DND-41 (cell line): ENCODE results near the gene DNAJC17.

ENCODE experiments used
- ATAC-seq: fragments of 200-7000 bp; cut with Tn5 transposase; 3 replicates; pipeline ENCODE4 v1.9.1; 2021; ENCODE audit warnings: low read depth; ENCODE audit not compliant: insufficient read depth
- DNase-seq: peaks from one replicate; pipeline ENCODE4 v3.0.0-alpha.2; 2020
- H2AFZ ChIP-seq: 2 replicates; pipeline ENCODE4 v1.6.0; 2012; ENCODE audit warnings: low read depth, low read length
- H3K27ac ChIP-seq: 2 replicates; pipeline ENCODE4 v1.5.1; 2012; ENCODE audit warnings: low read length, inconsistent platforms
- H3K27me3 ChIP-seq: fragments of 200-600 bp; sonication (generic); 2 replicates; pipeline ENCODE4 v1.6.0; 2012; ENCODE audit warnings: low read length, mild to moderate bottlenecking, inconsistent platforms; ENCODE audit not compliant: insufficient read depth, poor library complexity
- H3K36me3 ChIP-seq: 2 replicates; pipeline ENCODE4 v1.5.1; 2012; ENCODE audit warnings: low read length, inconsistent platforms; ENCODE audit not compliant: insufficient read depth
- H3K4me1 ChIP-seq: 2 replicates; pipeline ENCODE4 v1.5.1; 2012; ENCODE audit warnings: mild to moderate bottlenecking, low read length; ENCODE audit not compliant: insufficient read depth
- H3K4me2 ChIP-seq: 2 replicates; pipeline ENCODE4 v1.6.0; 2012; ENCODE audit warnings: mild to moderate bottlenecking, moderate library complexity, low read length, inconsistent platforms; ENCODE audit not compliant: insufficient read depth
- H3K4me3 ChIP-seq, 2 experiments: fragments of 200-600 bp in 1 of 2; shearing (Covaris generic) in 1 of 2; 2 replicates each; pipeline ENCODE4 v1.5.1; 2012 to 2016; ENCODE audit warnings: inconsistent platforms in 2 of 2, low read length in 2 of 2, mild to moderate bottlenecking in 2 of 2, low read depth in 1 of 2, moderate library complexity in 1 of 2
- H3K79me2 ChIP-seq: 2 replicates; pipeline ENCODE4 v1.6.0; 2012; ENCODE audit warnings: low read length, inconsistent platforms; ENCODE audit not compliant: insufficient read depth
- H3K9ac ChIP-seq: 2 replicates; pipeline ENCODE4 v1.6.0; 2012; ENCODE audit warnings: low read depth, mild to moderate bottlenecking, inconsistent platforms, low read length, moderate library complexity
- H3K9me3 ChIP-seq: 2 replicates; pipeline ENCODE4 v1.5.1; 2012; ENCODE audit warnings: low read length, moderate library complexity, mild to moderate bottlenecking, inconsistent platforms; ENCODE audit not compliant: insufficient read depth, severe bottlenecking
- H4K20me1 ChIP-seq: 2 replicates; pipeline ENCODE4 v1.6.0; 2012; ENCODE audit warnings: low read length; ENCODE audit not compliant: insufficient read depth
- EZH2 ChIP-seq: IDR thresholded peaks from 3 replicates; pipeline ENCODE4 v1.6.1; 2012; ENCODE audit warnings: borderline replicate concordance, low read depth, mild to moderate bottlenecking, moderate library complexity, low read length, inconsistent platforms; ENCODE audit not compliant: severe bottlenecking
- TF ChIP-seq, protein P1 (sequence below): IDR thresholded peaks from 2 replicates; pipeline ENCODE4 v1.5.1; 2012; ENCODE audit warnings: borderline replicate concordance, low read length, moderate library complexity, mild to moderate bottlenecking; ENCODE audit not compliant: poor library complexity, severe bottlenecking; ENCODE audit errors: extremely low read depth

The DNAJC17 gene

DNA sequence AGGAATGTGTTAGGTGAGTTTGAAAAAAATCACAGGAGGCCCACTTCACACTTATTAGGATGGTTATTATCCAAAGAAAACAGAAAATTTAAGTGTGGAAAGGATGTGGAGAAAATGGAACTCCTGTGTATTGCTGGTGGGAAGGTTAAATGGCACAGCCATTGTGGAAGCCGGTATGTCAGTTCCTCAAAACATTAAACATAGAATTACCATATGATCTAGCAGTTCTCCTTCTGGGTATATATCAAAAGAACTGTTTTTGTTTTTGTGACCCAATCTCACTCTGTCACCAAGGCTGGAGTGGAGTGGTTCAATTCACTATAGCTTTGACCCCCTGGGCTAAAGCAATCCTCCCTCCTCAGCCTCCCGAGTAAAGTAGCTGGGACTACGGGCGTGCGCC, 10.8 kb downstream of the DNAJC17 start:
- H3K36me3 ChIP-seq = no peaks in the 10 kb centered on the region; the same call in 1 of the 2 replicates
- H3K4me3 ChIP-seq = no peak overlapping the region
- H4K20me1 ChIP-seq = peaks cover 3% of the 10 kb centered on the region
- TF ChIP-seq EZH2 = no peak
- no peak overlapping the region for H3K9ac ChIP-seq
- no peaks in the 10 kb centered on the region for H3K9me3 ChIP-seq
- H3K27me3 ChIP-seq = no peaks in the 10 kb centered on the region
- H3K27ac ChIP-seq = no peak overlapping the region
- no peak for DNase-seq
- ATAC-seq = no peak
- H3K4me2 ChIP-seq = no peak overlapping the region
- H2AFZ ChIP-seq = no peak overlapping the region
- no peaks in the 10 kb centered on the region for H3K4me1 ChIP-seq
- peaks cover 45% of the 10 kb centered on the region for H3K79me2 ChIP-seq

DNA sequence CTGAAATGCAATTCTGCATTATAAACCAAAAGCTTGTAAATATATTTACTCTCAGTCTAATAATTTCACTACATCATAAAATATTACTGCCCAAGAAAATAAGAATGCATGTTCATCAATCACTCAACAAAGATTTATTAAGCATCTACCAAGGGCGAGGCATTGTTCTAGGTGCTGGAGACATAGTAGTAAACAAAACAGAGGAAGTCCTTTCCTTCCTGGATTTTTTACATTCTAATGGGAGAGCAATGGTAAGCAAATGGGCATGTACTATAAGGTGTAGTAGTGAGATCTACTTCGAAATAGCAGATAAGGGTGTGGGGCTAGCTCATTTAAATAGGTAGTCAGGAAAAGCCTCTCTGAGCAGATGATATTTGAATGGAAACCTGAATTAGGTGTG, 11.2 kb downstream of the DNAJC17 start:
- ATAC-seq (no peak), DNase-seq (no peak)
- no peak overlapping the region for H3K4me2 ChIP-seq
- H3K27ac ChIP-seq = no peak overlapping the region
- H3K27me3 ChIP-seq = no peaks in the 10 kb centered on the region
- peaks cover 42% of the 10 kb centered on the region for H3K79me2 ChIP-seq
- H4K20me1 ChIP-seq = peaks cover 3% of the 10 kb centered on the region
- no peak overlapping the region for H3K9ac ChIP-seq
- no peak for TF ChIP-seq EZH2
- TF ChIP-seq, protein P1, sequence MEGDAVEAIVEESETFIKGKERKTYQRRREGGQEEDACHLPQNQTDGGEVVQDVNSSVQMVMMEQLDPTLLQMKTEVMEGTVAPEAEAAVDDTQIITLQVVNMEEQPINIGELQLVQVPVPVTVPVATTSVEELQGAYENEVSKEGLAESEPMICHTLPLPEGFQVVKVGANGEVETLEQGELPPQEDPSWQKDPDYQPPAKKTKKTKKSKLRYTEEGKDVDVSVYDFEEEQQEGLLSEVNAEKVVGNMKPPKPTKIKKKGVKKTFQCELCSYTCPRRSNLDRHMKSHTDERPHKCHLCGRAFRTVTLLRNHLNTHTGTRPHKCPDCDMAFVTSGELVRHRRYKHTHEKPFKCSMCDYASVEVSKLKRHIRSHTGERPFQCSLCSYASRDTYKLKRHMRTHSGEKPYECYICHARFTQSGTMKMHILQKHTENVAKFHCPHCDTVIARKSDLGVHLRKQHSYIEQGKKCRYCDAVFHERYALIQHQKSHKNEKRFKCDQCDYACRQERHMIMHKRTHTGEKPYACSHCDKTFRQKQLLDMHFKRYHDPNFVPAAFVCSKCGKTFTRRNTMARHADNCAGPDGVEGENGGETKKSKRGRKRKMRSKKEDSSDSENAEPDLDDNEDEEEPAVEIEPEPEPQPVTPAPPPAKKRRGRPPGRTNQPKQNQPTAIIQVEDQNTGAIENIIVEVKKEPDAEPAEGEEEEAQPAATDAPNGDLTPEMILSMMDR = no peak
- no peaks in the 10 kb centered on the region for H3K9me3 ChIP-seq
- no peaks in the 10 kb centered on the region; the same call in 1 of the 2 replicates for H3K36me3 ChIP-seq
- no peaks in the 10 kb centered on the region for H3K4me1 ChIP-seq
- H2AFZ ChIP-seq = no peak overlapping the region
- H3K4me3 ChIP-seq = no peak overlapping the region

DNA sequence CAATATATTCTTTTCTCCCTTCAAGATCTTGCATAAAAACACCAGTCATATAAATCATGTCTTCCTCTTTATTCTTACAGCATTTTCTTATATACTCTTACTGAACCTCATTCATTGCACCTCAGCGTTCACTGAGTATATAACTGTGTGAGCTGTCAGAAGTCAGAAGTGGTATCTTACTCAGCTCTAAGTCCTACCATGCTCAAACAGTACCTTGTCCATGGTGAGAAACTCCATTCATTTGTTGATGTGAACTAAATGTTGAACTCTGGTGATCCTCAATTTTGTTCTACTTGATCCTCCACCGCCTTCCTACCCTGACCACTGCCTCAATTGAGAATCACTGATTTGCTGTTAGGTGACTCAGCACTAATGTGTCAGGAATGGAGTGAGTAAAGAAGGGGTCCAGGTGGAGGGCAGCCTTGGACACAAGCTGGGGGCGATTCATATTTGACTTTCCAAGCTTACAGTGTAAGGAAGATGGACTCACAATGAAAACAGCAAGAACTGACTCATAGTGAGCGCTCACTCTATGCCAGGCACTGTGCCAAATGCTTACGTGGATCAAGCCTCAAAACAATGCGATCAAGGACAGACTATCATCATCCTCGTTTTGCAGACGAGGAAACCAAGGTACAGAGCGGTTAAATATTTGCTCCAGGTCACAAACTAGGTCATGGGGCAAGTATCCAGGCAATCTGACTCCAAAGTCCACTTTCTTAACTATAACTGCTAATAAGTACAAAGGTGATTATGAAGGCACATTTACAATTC, 13.9 kb downstream of the DNAJC17 start:
- H3K79me2 ChIP-seq = peaks cover 46% of the 10 kb centered on the region
- peaks cover 8% of the 10 kb centered on the region for H4K20me1 ChIP-seq
- no peak overlapping the region for H3K9ac ChIP-seq
- H2AFZ ChIP-seq = no peak overlapping the region
- H3K36me3 ChIP-seq = no peaks in the 10 kb centered on the region; the same call in 1 of the 2 replicates
- H3K9me3 ChIP-seq = no peaks in the 10 kb centered on the region
- no peak overlapping the region for H3K4me2 ChIP-seq
- DNase-seq (no peak), ATAC-seq (no peak)
- no peak overlapping the region for H3K27ac ChIP-seq
- H3K27me3 ChIP-seq = no peaks in the 10 kb centered on the region
- H3K4me3 ChIP-seq = no peak overlapping the region
- TF ChIP-seq, protein P1 = no peak
- no peak for TF ChIP-seq EZH2
- peaks cover 11% of the 10 kb centered on the region for H3K4me1 ChIP-seq

GRCh38 chr15:40792394-40792793, 14.9 kb downstream of the DNAJC17 start:
- H2AFZ ChIP-seq = no peak overlapping the region
- peaks cover 13% of the 10 kb centered on the region for H4K20me1 ChIP-seq
- no peak overlapping the region for H3K4me2 ChIP-seq
- DNase-seq (no peak), ATAC-seq (no peak)
- TF ChIP-seq, protein P1 = no peak
- TF ChIP-seq EZH2 = no peak
- no peak overlapping the region for H3K4me3 ChIP-seq
- H3K27me3 ChIP-seq = no peaks in the 10 kb centered on the region
- H3K79me2 ChIP-seq = peaks cover 40% of the 10 kb centered on the region
- H3K4me1 ChIP-seq = peaks cover 20% of the 10 kb centered on the region
- H3K9me3 ChIP-seq = no peaks in the 10 kb centered on the region
- no peak overlapping the region for H3K9ac ChIP-seq
- H3K36me3 ChIP-seq = no peaks in the 10 kb centered on the region; the same call in 1 of the 2 replicates
- no peak overlapping the region for H3K27ac ChIP-seq
